ENCODE results near the gene PRKCE. TPM values are rescaled to one million over a fixed set of nuclear protein-coding genes. Genes with fewer than 3 reads are reported as not detected.
A peak's percentile ranks its signal among the peaks of the same experiment; 100 is the strongest.
"Not testable (repeated sequence)": the region's sequence is repeated elsewhere in the genome, so short reads cannot be mapped to it uniquely, and the experiment has no call there.

The PRKCE gene
- total and polyA plus RNA-seq, 3 experiments from 2014 or later, result 3.1 to 9.6 (median 7.9) TPM

GRCh38 chr2:46198164-46198883 is 546.8 kb downstream of the PRKCE start:
- Mint-ChIP-seq H3K27me3 (no peaks in the 10 kb centered on the region), H3K36me3 (no peaks in the 10 kb centered on the region), H3K4me3 (no peak overlapping the region), H3K4me1 (peaks cover 13 to 34% (median 28%) of the 10 kb centered on the region in 3 donors), H3K9me3 (no peaks in the 10 kb centered on the region), H3K27ac (peak overlapping the region in 1 of 8 donors; percentile 42)
- Histone ChIP-seq H3K27ac (ENCODE audit: low read depth, low read length) (no peak overlapping the region), H3K27me3 (ENCODE audit: insufficient read depth, low read length, poor library complexity, severe bottlenecking) (no peaks in the 10 kb centered on the region), H3K9me3 (ENCODE audit: low read length) (no peaks in the 10 kb centered on the region), H3K4me3 (ENCODE audit: low read length) (no peak overlapping the region), H3K36me3 (ENCODE audit: insufficient read depth, low read length) (no peaks in the 10 kb centered on the region), H3K4me1 (ENCODE audit: insufficient read depth, low read length) (peaks cover 9% of the 10 kb centered on the region)
- CTCF ChIA-PET, result interaction anchor here (0.6 to 1.2 kb wide), 3 partner anchors 11 to 1442 kb away, joined by 3 read pairs; no protein-coding TSS in a partner anchor
- no peak for DNase-seq
- POLR2A ChIA-PET, result no interaction called here

- ChIA-PET CTCF (interaction anchor here (0.9 kb wide), 1 partner anchor 11 kb away, joined by 3 read pairs; no protein-coding TSS in a partner anchor), POLR2A (no interaction called here)
Observed at GRCh38 chr2:46198966-46199365, 547.5 kb downstream of the PRKCE start.

GRCh38 chr2:46200100-46200690 is 548.7 kb downstream of the PRKCE start:
- peaks cover 0 to 2% of the 10 kb centered on the region in 2 donors for H3K27me3 Mint-ChIP-seq
- no peak overlapping the region for H3K4me3 ChIP-seq (ENCODE audit: low read length)
- POLR2A ChIA-PET, result no interaction called here
- H3K4me1 ChIP-seq (ENCODE audit: insufficient read depth, low read length), result peaks cover 9% of the 10 kb centered on the region
- no peak overlapping the region for H3K27ac ChIP-seq (ENCODE audit: low read depth, low read length)
- DNase-seq, result no peak
- CTCF ChIA-PET, result no interaction called here
- H3K36me3 Mint-ChIP-seq, result no peaks in the 10 kb centered on the region
- H3K4me1 Mint-ChIP-seq, result peaks cover 16 to 39% (median 32%) of the 10 kb centered on the region in 3 donors
- peak overlapping the region in 2 of 8 donors; percentile 20 to 65 for H3K27ac Mint-ChIP-seq
- no peak overlapping the region for H3K4me3 Mint-ChIP-seq
- no peaks in the 10 kb centered on the region for H3K27me3 ChIP-seq (ENCODE audit: insufficient read depth, low read length, poor library complexity, severe bottlenecking)
- no peaks in the 10 kb centered on the region for H3K9me3 ChIP-seq (ENCODE audit: low read length)
- no peaks in the 10 kb centered on the region for H3K9me3 Mint-ChIP-seq
- H3K36me3 ChIP-seq (ENCODE audit: insufficient read depth, low read length), result no peaks in the 10 kb centered on the region

More at GRCh38 chr2:46198966-46199365, 547.5 kb downstream of the PRKCE start:
- Histone ChIP-seq H3K9me3 (ENCODE audit: low read length) (no peaks in the 10 kb centered on the region), H3K4me1 (ENCODE audit: insufficient read depth, low read length) (peaks cover 9% of the 10 kb centered on the region), H3K36me3 (ENCODE audit: insufficient read depth, low read length) (no peaks in the 10 kb centered on the region), H3K4me3 (ENCODE audit: low read length) (no peak overlapping the region), H3K27ac (ENCODE audit: low read depth, low read length) (no peak overlapping the region), H3K27me3 (ENCODE audit: insufficient read depth, low read length, poor library complexity, severe bottlenecking) (no peaks in the 10 kb centered on the region)
- H3K9me3 Mint-ChIP-seq, result no peaks in the 10 kb centered on the region
- DNase-seq, result no peak
- H3K4me3 Mint-ChIP-seq, result no peak overlapping the region
- H3K36me3 Mint-ChIP-seq, result no peaks in the 10 kb centered on the region
- peaks cover 16 to 37% (median 31%) of the 10 kb centered on the region in 3 donors for H3K4me1 Mint-ChIP-seq
- H3K27ac Mint-ChIP-seq, result no peak overlapping the region
- H3K27me3 Mint-ChIP-seq, result peaks cover 0 to 1% of the 10 kb centered on the region in 2 donors

GRCh38 chr2:46200861-46201605 is 549.6 kb downstream of the PRKCE start:
- Histone ChIP-seq H3K4me1 (ENCODE audit: insufficient read depth, low read length) (peaks cover 9% of the 10 kb centered on the region), H3K4me3 (ENCODE audit: low read length) (no peak overlapping the region), H3K36me3 (ENCODE audit: insufficient read depth, low read length) (no peaks in the 10 kb centered on the region), H3K9me3 (ENCODE audit: low read length) (no peaks in the 10 kb centered on the region), H3K27me3 (ENCODE audit: insufficient read depth, low read length, poor library complexity, severe bottlenecking) (no peaks in the 10 kb centered on the region), H3K27ac (ENCODE audit: low read depth, low read length) (no peak overlapping the region)
- ChIA-PET POLR2A (no interaction called here), CTCF (no interaction called here)
- no peak for DNase-seq
- H3K4me1 Mint-ChIP-seq, result peaks cover 16 to 39% (median 32%) of the 10 kb centered on the region in 3 donors
- H3K9me3 Mint-ChIP-seq, result no peaks in the 10 kb centered on the region
- peaks cover 0 to 2% of the 10 kb centered on the region in 2 donors for H3K27me3 Mint-ChIP-seq
- no peaks in the 10 kb centered on the region for H3K36me3 Mint-ChIP-seq
- H3K4me3 Mint-ChIP-seq, result no peak overlapping the region
- peak overlapping the region in 3 of 8 donors; percentile 54 to 69 (median 54) for H3K27ac Mint-ChIP-seq

GRCh38 chr2:46202453-46202852 is 551.0 kb downstream of the PRKCE start:
- H3K27me3 ChIP-seq (ENCODE audit: insufficient read depth, low read length, poor library complexity, severe bottlenecking), result no peaks in the 10 kb centered on the region
- peak overlapping the region in 3 of 8 donors; percentile 14 to 82 (median 24) for H3K27ac Mint-ChIP-seq
- no peaks in the 10 kb centered on the region for H3K36me3 Mint-ChIP-seq
- H3K4me1 ChIP-seq (ENCODE audit: insufficient read depth, low read length), result peaks cover 9% of the 10 kb centered on the region
- H3K4me3 ChIP-seq (ENCODE audit: low read length), result no peak overlapping the region
- no peaks in the 10 kb centered on the region for H3K36me3 ChIP-seq (ENCODE audit: insufficient read depth, low read length)
- ChIA-PET POLR2A (interaction anchor here (0.8 kb wide), 1 partner anchor 257 kb away, joined by 3 read pairs; no protein-coding TSS in a partner anchor), CTCF (interaction anchor here (1.1 kb wide), 1 partner anchor 27 kb away, joined by 3 read pairs; no protein-coding TSS in a partner anchor)
- H3K27me3 Mint-ChIP-seq, result peaks cover 0 to 2% of the 10 kb centered on the region in 2 donors
- no peak for DNase-seq
- peaks cover 16 to 37% (median 32%) of the 10 kb centered on the region in 3 donors for H3K4me1 Mint-ChIP-seq
- H3K9me3 ChIP-seq (ENCODE audit: low read length), result no peaks in the 10 kb centered on the region
- no peak overlapping the region for H3K4me3 Mint-ChIP-seq
- H3K27ac ChIP-seq (ENCODE audit: low read depth, low read length), result no peak overlapping the region
- no peaks in the 10 kb centered on the region for H3K9me3 Mint-ChIP-seq

- H3K36me3 ChIP-seq (ENCODE audit: insufficient read depth, low read length), result no peaks in the 10 kb centered on the region
- H3K4me3 Mint-ChIP-seq, result no peak overlapping the region
- no peak overlapping the region for H3K27ac ChIP-seq (ENCODE audit: low read depth, low read length)
- ChIA-PET POLR2A (no interaction called here), CTCF (interaction anchor here (1.1 kb wide), 1 partner anchor 27 kb away, joined by 3 read pairs; no protein-coding TSS in a partner anchor)
- H3K4me1 Mint-ChIP-seq, result peaks cover 16 to 37% (median 32%) of the 10 kb centered on the region in 3 donors
- peak overlapping the region in 3 of 8 donors; percentile 0 to 82 (median 16) for H3K27ac Mint-ChIP-seq
- H3K9me3 ChIP-seq (ENCODE audit: low read length), result no peaks in the 10 kb centered on the region
- peaks cover 0 to 2% of the 10 kb centered on the region in 2 donors for H3K27me3 Mint-ChIP-seq
- H3K36me3 Mint-ChIP-seq, result no peaks in the 10 kb centered on the region
- H3K4me1 ChIP-seq (ENCODE audit: insufficient read depth, low read length), result peaks cover 9% of the 10 kb centered on the region
- H3K27me3 ChIP-seq (ENCODE audit: insufficient read depth, low read length, poor library complexity, severe bottlenecking), result no peaks in the 10 kb centered on the region
- H3K9me3 Mint-ChIP-seq, result no peaks in the 10 kb centered on the region
- no peak overlapping the region for H3K4me3 ChIP-seq (ENCODE audit: low read length)
- DNase-seq, result no peak
Observed at GRCh38 chr2:46202987-46203386, 551.5 kb downstream of the PRKCE start.

- H3K36me3 ChIP-seq (ENCODE audit: insufficient read depth, low read length); H3K36me3 Mint-ChIP-seq; H3K9me3 Mint-ChIP-seq; H3K27me3 Mint-ChIP-seq; H3K4me1 ChIP-seq (ENCODE audit: insufficient read depth, low read length); H3K27ac ChIP-seq (ENCODE audit: low read depth, low read length); H3K9me3 ChIP-seq (ENCODE audit: low read length); POLR2A ChIA-PET; H3K4me3 Mint-ChIP-seq; H3K4me3 ChIP-seq (ENCODE audit: low read length); DNase-seq; H3K27me3 ChIP-seq (ENCODE audit: insufficient read depth, low read length, poor library complexity, severe bottlenecking): not testable (repeated sequence)
- CTCF ChIA-PET, result interaction anchor here (1.0 kb wide), 1 partner anchor 163 kb away, joined by 3 read pairs; no protein-coding TSS in a partner anchor
- Mint-ChIP-seq H3K27ac (peak overlapping the region in 1 of 8 donors; percentile 14), H3K4me1 (peaks cover 16 to 37% (median 32%) of the 10 kb centered on the region in 3 donors)
Observed at GRCh38 chr2:46203636-46204035, 552.2 kb downstream of the PRKCE start.
